ENCODE measurements around the gene PPP1R12A. TPM values are rescaled to one million over a fixed set of nuclear protein-coding genes. Genes with fewer than 3 reads are reported as not detected.

Gene PPP1R12A
- total and polyA plus RNA-seq, 9 of the 15 experiments (the other 6 are each of a cell fraction or from before 2014, with no cell fraction given): 26.4 to 119 (median 53.3) TPM

- TF ChIP-seq TEAD4 (IDR thresholded peaks at IDR 0.05; ENCODE audit: low read length) (no peak), TEAD4 (CRISPR knock-in tag; IDR thresholded peaks at IDR 0.05; ENCODE audit: borderline replicate concordance) (no peak), FOXO4 (CRISPR knock-in tag; IDR thresholded peaks at IDR 0.05) (no peak), MED1 (CRISPR knock-in tag; IDR thresholded peaks at IDR 0.05; ENCODE audit: borderline replicate concordance) (no peak), STAT5B (CRISPR knock-in tag; IDR thresholded peaks at IDR 0.05) (no peak), ZNF830 (CRISPR knock-in tag; IDR thresholded peaks at IDR 0.05) (no peak)
Observed at GRCh38 chr12:79841248-79841877, 93.5 kb downstream of the PPP1R12A start (continued).

GRCh38 chr12:79838359-79838758 lies 96.5 kb downstream of the PPP1R12A start:
- TF ChIP-seq TRIM28 (IDR thresholded peaks at IDR 0.05) (0 out of 2 replicates have a peak, but pooled peaks have one; percentile 52), ARID3B (CRISPR knock-in tag; IDR thresholded peaks at IDR 0.05; ENCODE audit: borderline replicate concordance) (no peak), CBX3 (IDR thresholded peaks at IDR 0.05; ENCODE audit: borderline replicate concordance in 1 of 2, low read length in 2 of 2) (0 out of 3 replicates have a peak, but pooled peaks of 1 of the 2 experiments have one; percentile 11), CEBPZ (IDR thresholded peaks at IDR 0.05; ENCODE audit: borderline replicate concordance, low read depth, low read length) (0 out of 2 replicates have a peak, but pooled peaks have one; percentile 33), ZFP36 (IDR thresholded peaks at IDR 0.05; ENCODE audit: low read depth, low read length, partially characterized antibody) (peak; percentile 60), U2AF2 (optimal IDR thresholded peaks at IDR 0.05; ENCODE audit: low read depth, low read length) (no peak), ZNF280A (IDR thresholded peaks at IDR 0.05; ENCODE audit: low read depth, partially characterized antibody) (peak; percentile 42)
- Histone ChIP-seq H3K27me3 (ENCODE audit: control insufficient read depth in 2 of 2, insufficient read depth in 2 of 2, low read length in 2 of 2) (no peaks in the 10 kb centered on the region), H3K4me2 (ENCODE audit: insufficient read depth, low read length) (no peak overlapping the region), H3K36me3 (ENCODE audit: control insufficient read depth, insufficient read depth, low read length) (peaks cover 49% of the 10 kb centered on the region), H3K9ac (ENCODE audit: insufficient read depth in 1 of 2, low read depth in 2 of 2, low read length in 2 of 2) (no peak overlapping the region), H2AFZ (ENCODE audit: low read depth, low read length) (no peak overlapping the region), H3K4me1 (replicated peaks in 1 of 2; ENCODE audit: control insufficient read depth in 2 of 2, insufficient read depth in 2 of 2, low read length in 2 of 2) (no peaks in the 10 kb centered on the region; a peak in 1 of 5 replicates), H3K9me3 (replicated peaks; ENCODE audit: control insufficient read depth, insufficient read depth, low read depth, low read length) (peaks cover 16% of the 10 kb centered on the region), H4K20me1 (replicated peaks; ENCODE audit: control insufficient read depth, insufficient read depth, low read length) (no peaks in the 10 kb centered on the region), H3K9me1 (ENCODE audit: control insufficient read depth, insufficient read depth, low read length) (no peaks in the 10 kb centered on the region), H3K27ac (ENCODE audit: extremely low read depth, low read depth, low read length) (no peak overlapping the region), H3K79me2 (ENCODE audit: control insufficient read depth, insufficient read depth, low read length) (peaks cover 76% of the 10 kb centered on the region), H3K4me3 (no peak overlapping the region)
- ChIA-PET CTCF (ENCODE audit: low intra/inter-chr PET ratio) (no interaction called here), POLR2A (no interaction called here)
- ATAC-seq: no peak
- no peak for FAIRE-seq
- in situ Hi-C loops (cut with MboI) (no loop called here), intact Hi-C loops (cut with micrococcal nuclease) (no loop called here)
- no peak for DNase-seq (ENCODE audit: extremely low read depth in 1 of 4, low spot score in 3 of 4)
- 86% methylated on average over 3 of the region's 3 CpGs for WGBS (ENCODE audit: insufficient coverage, low coverage, missing lambda C conversion rate)
- no TSS peak for BruUV-seq (replicated peaks)

Data from K562 (cell line).